ENCODE results near the gene LGI2.
"Not testable (repeated sequence)": the region's sequence is repeated elsewhere in the genome, so short reads cannot be mapped to it uniquely, and the experiment has no call there.

Gene LGI2

GRCh38 chr4:25043548-25043947, 12.8 kb upstream of the LGI2 start:
- DNase-seq, result no peak

GRCh38 chr4:25033526-25033925, 2.8 kb upstream of the LGI2 start:
- DNase-seq, result no peak

- no peak for DNase-seq
Measured at GRCh38 chr4:25032126-25032525, 1.4 kb upstream of the LGI2 start.

- DNase-seq, result no peak
Measured at GRCh38 chr4:25031077-25031621, 403 bp upstream of the LGI2 start.

GRCh38 chr4:25029479-25030276, 1.1 kb downstream of the LGI2 start:
- DNase-seq, result no peak

- DNase-seq, result no peak
Measured at GRCh38 chr4:25028851-25029250, 1.9 kb downstream of the LGI2 start.

- no peak for DNase-seq
Measured at GRCh38 chr4:25022766-25023165, 8.0 kb downstream of the LGI2 start.

GRCh38 chr4:25021216-25021615, 9.5 kb downstream of the LGI2 start:
- DNase-seq, result no peak

- DNase-seq, result no peak
Measured at GRCh38 chr4:25020236-25020635, 10.5 kb downstream of the LGI2 start.

- no peak for DNase-seq
Measured at GRCh38 chr4:25019501-25019900, 11.2 kb downstream of the LGI2 start.

- no peak for DNase-seq
Measured at GRCh38 chr4:25015012-25015411, 15.7 kb downstream of the LGI2 start.

- DNase-seq, result not testable (repeated sequence)
Measured at GRCh38 chr4:25014662-25014983, 16.1 kb downstream of the LGI2 start.

- no peak for DNase-seq
Measured at GRCh38 chr4:25013756-25014661, 16.7 kb downstream of the LGI2 start.

GRCh38 chr4:25012655-25013054, 18.1 kb downstream of the LGI2 start:
- DNase-seq, result no peak

- DNase-seq, result no peak
Measured at GRCh38 chr4:25011135-25011866, 19.4 kb downstream of the LGI2 start.

GRCh38 chr4:25007598-25007997, 23.1 kb downstream of the LGI2 start:
- no peak for DNase-seq

- DNase-seq, result no peak
Measured at GRCh38 chr4:25002681-25003080, 28.1 kb downstream of the LGI2 start.

- DNase-seq, result no peak
Measured at GRCh38 chr4:25001509-25001908, 29.2 kb downstream of the LGI2 start.

GRCh38 chr4:25000639-25001038, 30.1 kb downstream of the LGI2 start:
- no peak for DNase-seq

GRCh38 chr4:24999392-25000089, 31.2 kb downstream of the LGI2 start:
- DNase-seq, result no peak

- DNase-seq, result no peak
Measured at GRCh38 chr4:24995346-24995919, 35.3 kb downstream of the LGI2 start.

- DNase-seq, result no peak
Measured at GRCh38 chr4:24993551-24994080, 37.1 kb downstream of the LGI2 start.

Data from NCI-H2029 treated with DMSO at 0.1 percent for 48 hours (cell line).